Natural killer cell (primary cell): Measurements from ENCODE around the gene ARHGAP30. TPM values are rescaled to one million over a fixed set of nuclear protein-coding genes. Genes with fewer than 3 reads are reported as not detected.

ENCODE experiments used
- ATAC-seq, 3 donors: fragments of 150-1000 bp in 2 of 3; fragments of 200-7000 bp in 1 of 3; cut with Tn5 transposase; 1 replicate in 1 of 3; 2 replicates in 2 of 3; pipeline ENCODE4 v1.10.0; 2021; ENCODE audit warnings: mild to moderate bottlenecking in 2 of 3, moderate library complexity in 2 of 3
- DNase-seq, 2 donors: peaks; one replicate each; pipeline versions ENCODE4 v3.0.0 to v3.0.0-alpha.2; 2013 to 2021; ENCODE audit warnings: mixed read lengths in 1 of 2
- H3K27ac ChIP-seq: one replicate; pipeline ENCODE4 v1.5.1; 2013; ENCODE audit warnings: mild to moderate bottlenecking, low read length
- H3K27me3 ChIP-seq: one replicate; pipeline ENCODE4 v1.6.1; 2013; ENCODE audit warnings: low read length; ENCODE audit not compliant: control insufficient read depth, insufficient read depth
- H3K36me3 ChIP-seq: one replicate; pipeline ENCODE4 v1.6.1; 2013; ENCODE audit warnings: low read length; ENCODE audit not compliant: control insufficient read depth, insufficient read depth
- H3K4me1 ChIP-seq: one replicate; pipeline ENCODE4 v1.6.1; 2013; ENCODE audit warnings: low read length; ENCODE audit not compliant: control insufficient read depth, insufficient read depth
- H3K4me3 ChIP-seq: one replicate; pipeline ENCODE4 v1.5.1; 2013; ENCODE audit warnings: low read length
- H3K9me3 ChIP-seq: one replicate; pipeline ENCODE4 v1.6.1; 2013; ENCODE audit warnings: low read length; ENCODE audit not compliant: control insufficient read depth, insufficient read depth
- H3K27ac Mint-ChIP-seq, 2 donors: one replicate each; pipeline ENCODE4 v1.8.0; 2022; ENCODE audit warnings: mild to moderate bottlenecking in 2 of 2, mixed read lengths in 2 of 2, moderate library complexity in 1 of 2
- H3K27me3 Mint-ChIP-seq, 2 donors: one replicate each; pipeline ENCODE4 v1.8.0; 2022; ENCODE audit warnings: low read depth in 2 of 2, mixed read lengths in 2 of 2
- H3K36me3 Mint-ChIP-seq: one replicate; pipeline ENCODE4 v1.8.0; 2022; ENCODE audit warnings: mixed read lengths
- H3K4me1 Mint-ChIP-seq, 2 donors: one replicate each; pipeline ENCODE4 v1.8.0; 2022; ENCODE audit warnings: mixed read lengths in 2 of 2
- H3K4me3 Mint-ChIP-seq: one replicate; pipeline ENCODE4 v1.8.0; 2022; ENCODE audit warnings: mild to moderate bottlenecking, moderate library complexity, mixed read lengths
- H3K9me3 Mint-ChIP-seq, 2 donors: one replicate each; pipeline ENCODE4 v1.8.0; 2022; ENCODE audit warnings: mixed read lengths in 2 of 2
- WGBS: methylation state at CpG from one replicate; pipeline ENCODE4 v1.1.7; 2013; ENCODE audit warnings: missing lambda C conversion rate; ENCODE audit not compliant: insufficient coverage; 5-methylcytosine and 5-hydroxymethylcytosine counted together
- intact Hi-C: fragments of 100-400 bp; cut with micrococcal nuclease; formaldehyde crosslinking; loops from one replicate; pipeline ENCODE4 v1.14.2; 2022
- total RNA-seq, 4 donors: library from RNA; stranded (reverse); fragments of 120-200 nt in 1 of 4; gene quantifications; one replicate each; pipeline versions ENCODE4 v1.2.3 to v1.2.4, GENCODE V29; 2013 to 2022
- TF ChIP-seq, protein P1 (sequence below): fragments of 200-600 bp; IDR thresholded peaks from one replicate; pipeline ENCODE4 v1.8.0; 2022; ENCODE audit warnings: antibody characterized with exemption

Gene ARHGAP30
- total RNA-seq, 3 donors from 2014 or later (not counting 1 experiment from before 2014, with no cell fraction given), result 246 to 310 (median 272) TPM

DNA sequence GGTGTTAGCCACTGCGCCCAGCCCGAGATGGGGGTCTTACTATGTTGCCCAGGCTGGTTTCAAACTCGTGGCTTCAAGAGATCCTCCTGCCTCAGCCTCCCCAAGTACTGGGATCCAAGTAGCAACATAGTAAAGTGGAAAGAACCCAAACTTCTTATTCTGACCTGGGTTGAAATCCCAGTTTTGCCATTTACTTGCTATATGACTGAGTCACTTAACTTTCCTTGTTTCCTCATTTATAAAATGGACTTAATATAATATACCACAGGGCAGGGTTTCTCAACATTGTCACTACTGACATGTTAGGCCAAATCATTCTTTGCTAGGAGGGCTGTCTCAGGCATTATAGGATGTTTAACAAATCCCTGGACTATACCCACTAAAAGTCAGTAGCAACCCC lies 41.4 kb upstream of the ARHGAP30 start:
- Mint-ChIP-seq H3K4me1 (peaks cover 16 to 23% of the 10 kb centered on the region in 2 donors), H3K36me3 (no peaks in the 10 kb centered on the region)

DNA sequence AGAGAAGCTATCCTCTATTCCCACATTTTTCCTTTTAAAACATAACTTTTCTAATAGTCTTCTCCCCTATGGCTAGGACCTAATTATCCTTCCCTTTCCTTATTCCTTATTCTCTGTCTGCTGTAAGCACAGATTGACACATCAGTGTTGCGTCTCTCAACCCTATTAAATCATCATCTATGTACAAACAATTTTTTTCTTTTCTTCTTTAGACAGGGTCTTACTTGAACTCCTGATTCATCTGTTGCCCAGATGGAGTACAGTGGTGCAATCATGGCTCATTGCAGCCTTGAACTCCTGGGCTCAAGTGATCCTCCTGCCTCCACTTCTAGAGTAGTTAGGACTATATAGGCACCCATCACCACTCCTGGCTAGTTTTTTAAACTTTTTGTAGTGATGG lies 36.7 kb upstream of the ARHGAP30 start:
- Histone ChIP-seq H3K36me3 (peaks cover 11% of the 10 kb centered on the region), H3K9me3 (no peaks in the 10 kb centered on the region), H3K4me3 (no peak overlapping the region), H3K4me1 (no peaks in the 10 kb centered on the region), H3K27me3 (no peaks in the 10 kb centered on the region), H3K27ac (no peak overlapping the region)
- DNase-seq (no peak), ATAC-seq (no peak)
- TF ChIP-seq, protein P1, sequence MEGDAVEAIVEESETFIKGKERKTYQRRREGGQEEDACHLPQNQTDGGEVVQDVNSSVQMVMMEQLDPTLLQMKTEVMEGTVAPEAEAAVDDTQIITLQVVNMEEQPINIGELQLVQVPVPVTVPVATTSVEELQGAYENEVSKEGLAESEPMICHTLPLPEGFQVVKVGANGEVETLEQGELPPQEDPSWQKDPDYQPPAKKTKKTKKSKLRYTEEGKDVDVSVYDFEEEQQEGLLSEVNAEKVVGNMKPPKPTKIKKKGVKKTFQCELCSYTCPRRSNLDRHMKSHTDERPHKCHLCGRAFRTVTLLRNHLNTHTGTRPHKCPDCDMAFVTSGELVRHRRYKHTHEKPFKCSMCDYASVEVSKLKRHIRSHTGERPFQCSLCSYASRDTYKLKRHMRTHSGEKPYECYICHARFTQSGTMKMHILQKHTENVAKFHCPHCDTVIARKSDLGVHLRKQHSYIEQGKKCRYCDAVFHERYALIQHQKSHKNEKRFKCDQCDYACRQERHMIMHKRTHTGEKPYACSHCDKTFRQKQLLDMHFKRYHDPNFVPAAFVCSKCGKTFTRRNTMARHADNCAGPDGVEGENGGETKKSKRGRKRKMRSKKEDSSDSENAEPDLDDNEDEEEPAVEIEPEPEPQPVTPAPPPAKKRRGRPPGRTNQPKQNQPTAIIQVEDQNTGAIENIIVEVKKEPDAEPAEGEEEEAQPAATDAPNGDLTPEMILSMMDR, result no peak
- Mint-ChIP-seq H3K4me1 (peaks cover 0 to 5% of the 10 kb centered on the region in 2 donors), H3K9me3 (no peaks in the 10 kb centered on the region), H3K27me3 (no peaks in the 10 kb centered on the region), H3K36me3 (no peaks in the 10 kb centered on the region), H3K27ac (no peak overlapping the region), H3K4me3 (no peak overlapping the region)
- 95% methylated on average over 1 of the region's 1 CpG for WGBS
- intact Hi-C loops, result no loop called here

More for the DNA sequence above, 41.4 kb upstream of the ARHGAP30 start:
- no peaks in the 10 kb centered on the region for H3K27me3 ChIP-seq
- H3K4me3 ChIP-seq, result no peak overlapping the region
- H3K27ac ChIP-seq, result no peak overlapping the region
- TF ChIP-seq, protein P1, result no peak
- H3K36me3 ChIP-seq, result peaks cover 4% of the 10 kb centered on the region
- WGBS, result 100% methylated on average over 3 of the region's 3 CpGs
- Mint-ChIP-seq H3K4me3 (no peak overlapping the region), H3K27me3 (no peaks in the 10 kb centered on the region), H3K9me3 (no peaks in the 10 kb centered on the region), H3K27ac (no peak overlapping the region)
- no peaks in the 10 kb centered on the region for H3K9me3 ChIP-seq
- ATAC-seq, result no peak
- intact Hi-C loops, result no loop called here
- peaks cover 5% of the 10 kb centered on the region for H3K4me1 ChIP-seq
- DNase-seq, result no peak

DNA sequence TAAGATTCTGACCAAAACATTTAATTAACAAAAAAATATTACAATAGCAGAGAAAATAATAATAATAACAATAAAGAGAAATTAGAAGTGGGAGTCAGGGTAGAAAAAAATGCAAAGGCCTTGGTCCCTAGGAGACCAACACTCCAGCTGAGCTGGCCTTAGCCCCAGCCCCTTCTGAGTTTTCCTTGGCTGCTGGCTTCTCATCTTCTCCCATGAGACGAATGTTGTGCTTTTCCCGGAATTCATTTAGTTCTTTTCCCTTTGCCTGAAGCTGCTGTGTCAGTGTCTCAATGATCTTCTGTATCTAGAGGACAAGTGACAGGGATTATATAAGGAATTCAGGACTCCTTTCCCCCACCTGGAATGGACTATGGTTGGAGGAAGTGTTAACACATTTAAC lies 30.9 kb upstream of the ARHGAP30 start:
- no peak for ATAC-seq
- Mint-ChIP-seq H3K27me3 (peaks cover 0 to 3% of the 10 kb centered on the region in 2 donors), H3K4me1 (peaks cover 22% of the 10 kb centered on the region in 2 donors), H3K9me3 (peaks cover 2 to 3% of the 10 kb centered on the region in 2 donors), H3K4me3 (no peak overlapping the region), H3K27ac (no peak overlapping the region), H3K36me3 (peaks cover 6% of the 10 kb centered on the region)
- 97% methylated on average over 2 of the region's 2 CpGs for WGBS
- Histone ChIP-seq H3K4me3 (no peak overlapping the region), H3K36me3 (peaks cover 18% of the 10 kb centered on the region), H3K9me3 (peaks cover 2% of the 10 kb centered on the region), H3K27ac (no peak overlapping the region), H3K27me3 (no peaks in the 10 kb centered on the region), H3K4me1 (peaks cover 21% of the 10 kb centered on the region)
- TF ChIP-seq, protein P1, result no peak
- DNase-seq, result no peak
- intact Hi-C loops, result no loop called here
